ENCODE measurements around the gene THRAP3.
A peak's percentile ranks its signal among the peaks of the same experiment; 100 is the strongest.
"Not testable (repeated sequence)": the region's sequence is repeated elsewhere in the genome, so short reads cannot be mapped to it uniquely, and the experiment has no call there.

The THRAP3 gene

DNA sequence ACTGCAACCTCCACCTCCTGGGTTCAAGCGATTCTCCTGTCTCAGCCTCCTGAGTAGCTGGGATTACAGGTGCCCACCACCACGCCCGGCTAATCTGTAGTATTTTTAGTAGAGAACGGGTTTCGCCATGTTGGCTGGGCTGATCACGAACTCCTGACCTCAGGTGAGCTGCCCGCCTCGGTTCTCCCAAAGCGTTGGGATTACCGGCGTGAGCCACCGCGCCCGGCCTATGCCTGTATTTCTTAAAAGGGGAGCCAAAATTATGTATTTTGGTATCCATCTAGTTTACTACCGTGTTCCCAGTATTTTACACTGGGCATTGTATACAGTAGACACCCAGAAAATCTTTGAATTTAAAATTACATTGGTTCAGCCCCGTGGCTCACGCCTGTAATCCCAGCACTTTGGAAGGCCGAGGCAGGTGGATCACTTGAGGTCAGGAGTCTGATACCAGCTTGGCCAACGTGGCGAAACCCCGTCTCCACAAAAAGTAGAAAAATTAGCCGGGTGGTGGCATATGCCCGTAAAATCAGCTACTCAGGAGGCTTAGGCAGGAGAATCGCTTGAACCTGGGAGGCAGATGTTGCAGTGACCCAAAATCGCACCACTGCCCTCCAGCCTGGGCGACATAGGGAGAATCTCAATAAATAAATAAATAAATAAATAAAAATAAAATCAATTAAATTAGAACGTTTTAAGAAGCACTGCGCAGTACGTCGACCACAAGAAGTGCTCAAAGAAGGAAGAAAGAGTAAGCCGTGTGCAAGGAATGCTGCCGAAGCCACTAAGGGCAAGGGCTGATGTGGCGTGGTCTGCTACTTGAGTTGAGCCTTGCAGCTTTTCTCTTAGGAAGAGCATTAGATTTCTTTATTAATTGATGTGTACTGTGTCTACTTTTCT is 1.5 kb upstream of the THRAP3 start:
- H3K9me3 ChIP-seq (ENCODE audit: control extremely low read depth in 1 of 5, control insufficient read depth in 4 of 5, insufficient read depth in 2 of 5, low read depth in 1 of 5, low read length in 4 of 5): no peaks in the 10 kb centered on the region
- H3K4me3 ChIP-seq (ENCODE audit: control insufficient read depth in 1 of 7, extremely low read depth in 1 of 7, insufficient read depth in 4 of 7, low read depth in 2 of 7, low read length in 6 of 7): peak overlapping the region in 6 of 7 experiments; percentile 85 to 100 (median 92)
- peaks cover 19 to 33% (median 29%) of the 10 kb centered on the region in 4 experiments for H3K4me1 ChIP-seq (ENCODE audit: control extremely low read depth in 1 of 4, control insufficient read depth in 4 of 4, insufficient read depth in 4 of 4, low read length in 3 of 4)
- peaks cover 1 to 11% (median 6%) of the 10 kb centered on the region in 4 experiments for H3K36me3 ChIP-seq (ENCODE audit: control insufficient read depth in 4 of 4, insufficient read depth in 4 of 4, low read length in 3 of 4)
- ChIA-PET POLR2A (interaction anchor here (1.4 to 1.6 kb wide), 2 partner anchors 16 to 73 kb away, joined by 4 to 7 read pairs; partner anchors contain the start of gene TRAPPC3), CTCF (interaction anchor here (0.9 to 3.7 kb wide), 7 partner anchors 24 to 89 kb away, joined by 3 to 20 read pairs (median 9); partner anchors contain the start of gene TRAPPC3)
- no peak for DNase-seq
- no peaks in the 10 kb centered on the region for H3K27me3 ChIP-seq (replicated peaks in 2 of 5; ENCODE audit: control insufficient read depth in 4 of 5, insufficient read depth in 5 of 5, low read length in 4 of 5)
- peak overlapping the region; percentile 95 to 100 for H3K27ac ChIP-seq (ENCODE audit: insufficient read depth in 1 of 2, low read depth in 1 of 2, low read length in 2 of 2, poor library complexity in 1 of 2, severe bottlenecking in 2 of 2)
- 89% methylated on average over 26 of the region's 33 CpGs for WGBS (ENCODE audit: insufficient coverage)

DNA sequence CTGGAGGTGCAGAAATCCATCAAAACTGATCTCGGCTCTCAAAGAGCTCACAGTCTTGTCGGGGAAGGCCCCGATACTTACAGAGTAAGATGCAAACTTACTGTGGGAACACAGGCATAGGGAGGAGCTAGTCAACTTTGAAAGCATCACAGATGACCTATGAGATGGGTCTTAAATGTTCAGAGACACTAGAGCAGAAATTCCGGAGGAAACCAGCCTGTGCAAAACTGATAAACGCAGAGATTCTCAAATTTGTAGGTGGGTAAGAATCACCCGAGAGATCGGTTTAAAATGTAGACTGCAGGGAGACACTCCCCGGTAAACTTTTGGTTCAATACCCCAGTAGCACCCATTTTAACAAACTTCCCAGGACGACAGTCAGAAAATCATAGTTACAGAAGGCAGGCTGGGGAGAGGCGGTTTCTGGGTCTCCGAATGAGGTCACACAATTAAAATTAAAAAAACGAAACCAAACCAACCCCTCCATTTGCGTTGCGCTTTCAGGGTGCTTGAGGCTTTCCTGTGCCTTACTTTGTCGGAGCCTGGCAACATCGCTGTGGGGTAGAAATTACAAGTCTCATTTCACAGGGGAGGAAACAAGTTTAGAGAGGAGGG is 755 bp upstream of the THRAP3 start:
- Histone ChIP-seq H3K9me3 (ENCODE audit: control extremely low read depth in 1 of 5, control insufficient read depth in 4 of 5, insufficient read depth in 2 of 5, low read depth in 1 of 5, low read length in 4 of 5) (no peaks in the 10 kb centered on the region), H3K27ac (ENCODE audit: insufficient read depth in 1 of 2, low read depth in 1 of 2, low read length in 2 of 2, poor library complexity in 1 of 2, severe bottlenecking in 2 of 2) (peak overlapping the region; percentile 95 to 100), H3K36me3 (ENCODE audit: control insufficient read depth in 4 of 4, insufficient read depth in 4 of 4, low read length in 3 of 4) (peaks cover 3 to 14% (median 7%) of the 10 kb centered on the region in 4 experiments), H3K27me3 (replicated peaks in 2 of 5; ENCODE audit: control insufficient read depth in 4 of 5, insufficient read depth in 5 of 5, low read length in 4 of 5) (no peaks in the 10 kb centered on the region), H3K4me3 (ENCODE audit: control insufficient read depth in 1 of 7, extremely low read depth in 1 of 7, insufficient read depth in 4 of 7, low read depth in 2 of 7, low read length in 6 of 7) (peak overlapping the region; percentile 47 to 100 (median 92)), H3K4me1 (ENCODE audit: control extremely low read depth in 1 of 4, control insufficient read depth in 4 of 4, insufficient read depth in 4 of 4, low read length in 3 of 4) (peaks cover 19 to 33% (median 30%) of the 10 kb centered on the region in 4 experiments)
- DNase-seq: peak; percentile 51 to 81 (median 75)
- POLR2A ChIA-PET: interaction anchor here (1.0 to 1.6 kb wide), 5 partner anchors 15 to 74 kb away, joined by 3 to 7 read pairs (median 4); partner anchors contain the start of gene TRAPPC3
- under 1% methylated on average over 13 of the region's 16 CpGs for WGBS (ENCODE audit: insufficient coverage)
- CTCF ChIA-PET: interaction anchor here (0.5 to 3.7 kb wide), 10 partner anchors 23 to 90 kb away, joined by 3 to 20 read pairs (median 5); partner anchors contain the start of gene TRAPPC3

DNA sequence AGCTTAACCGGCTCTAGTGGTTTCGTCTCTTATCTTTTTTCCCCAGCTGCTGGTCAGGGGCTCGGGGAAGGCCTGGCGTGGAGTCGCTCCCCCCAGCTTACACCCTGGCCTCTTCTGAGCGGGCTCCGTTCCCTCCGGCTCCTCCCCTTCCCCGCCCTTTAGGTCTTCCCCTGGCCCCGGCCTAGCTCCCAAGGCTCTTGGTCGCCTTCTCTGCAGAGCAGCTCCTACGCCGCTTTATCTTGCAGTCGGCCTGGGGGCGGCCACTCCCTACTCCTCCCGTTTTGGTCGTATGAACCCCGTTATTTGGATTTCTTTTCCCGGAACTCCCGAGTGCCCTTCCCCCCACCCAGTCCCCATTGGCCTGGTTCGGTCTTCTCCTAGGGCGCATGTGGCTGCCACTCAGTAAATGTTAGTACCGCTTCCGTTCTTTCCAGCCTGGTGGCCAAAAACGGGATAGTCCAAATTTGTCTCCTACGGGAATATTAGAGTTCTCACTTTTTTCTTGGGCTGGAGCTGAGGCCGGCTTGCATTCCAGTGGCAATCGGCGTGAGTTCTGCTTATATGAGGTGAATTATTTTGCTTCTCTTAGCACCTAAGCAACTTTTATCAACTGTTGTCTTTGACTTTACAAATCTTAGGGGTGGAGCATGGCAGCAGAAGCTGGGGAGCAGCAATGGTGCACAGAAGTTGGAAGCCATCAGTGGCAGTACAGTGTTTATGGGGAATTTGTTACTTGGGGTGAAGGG is 467 bp downstream of the THRAP3 start:
- Histone ChIP-seq H3K9me3 (ENCODE audit: control extremely low read depth in 1 of 5, control insufficient read depth in 4 of 5, insufficient read depth in 2 of 5, low read depth in 1 of 5, low read length in 4 of 5) (no peaks in the 10 kb centered on the region), H3K27me3 (replicated peaks in 2 of 5; ENCODE audit: control insufficient read depth in 4 of 5, insufficient read depth in 5 of 5, low read length in 4 of 5) (no peaks in the 10 kb centered on the region), H3K4me1 (ENCODE audit: control extremely low read depth in 1 of 4, control insufficient read depth in 4 of 4, insufficient read depth in 4 of 4, low read length in 3 of 4) (peaks cover 19 to 33% (median 30%) of the 10 kb centered on the region in 4 experiments), H3K27ac (ENCODE audit: insufficient read depth in 1 of 2, low read depth in 1 of 2, low read length in 2 of 2, poor library complexity in 1 of 2, severe bottlenecking in 2 of 2) (peak overlapping the region; percentile 92 to 100), H3K4me3 (ENCODE audit: control insufficient read depth in 1 of 7, extremely low read depth in 1 of 7, insufficient read depth in 4 of 7, low read depth in 2 of 7, low read length in 6 of 7) (peak overlapping the region; percentile 88 to 100 (median 93)), H3K36me3 (ENCODE audit: control insufficient read depth in 4 of 4, insufficient read depth in 4 of 4, low read length in 3 of 4) (peaks cover 4 to 22% (median 10%) of the 10 kb centered on the region in 4 experiments)
- ChIA-PET POLR2A (interaction anchor here (0.7 to 1.6 kb wide), 8 partner anchors 14 to 75 kb away, joined by 3 to 7 read pairs (median 4); partner anchors contain the start of gene TRAPPC3), CTCF (interaction anchor here (0.7 to 3.7 kb wide), 12 partner anchors 12 to 91 kb away, joined by 3 to 20 read pairs (median 6); partner anchors contain the start of gene TRAPPC3)
- 0% methylated on average over 27 of the region's 29 CpGs for WGBS (ENCODE audit: insufficient coverage)
- no peak for DNase-seq

DNA sequence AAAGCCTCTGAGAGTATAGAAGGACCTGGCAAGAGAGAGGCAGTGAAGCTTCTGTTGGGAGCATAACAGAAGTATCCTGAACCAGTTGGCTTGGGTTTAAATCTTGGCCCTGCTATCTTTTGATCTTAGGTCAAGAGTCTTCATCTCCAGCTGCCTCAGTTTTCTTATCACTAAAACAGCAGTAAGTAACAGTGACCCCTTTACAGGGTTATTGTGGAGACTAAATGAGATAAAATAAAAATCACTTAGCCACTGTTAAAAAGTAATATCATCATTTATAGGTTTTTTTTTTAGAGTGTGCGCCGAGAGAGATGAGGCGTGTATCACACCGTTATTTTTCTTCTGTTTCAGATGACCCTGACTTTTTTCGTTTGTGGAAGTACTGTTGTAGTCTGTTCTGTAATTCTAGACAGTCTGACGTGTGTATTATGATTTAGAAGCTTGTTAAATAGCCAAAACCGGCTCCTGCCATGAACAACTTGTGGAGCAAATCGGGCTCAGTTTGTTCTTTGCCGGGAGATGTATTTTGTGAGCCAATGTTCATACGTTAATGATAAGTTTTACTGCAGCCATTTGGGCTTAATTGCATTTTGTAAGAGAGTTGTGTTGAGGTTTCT is 1.1 kb downstream of the THRAP3 start:
- WGBS (ENCODE audit: insufficient coverage): 64% methylated on average over 9 of the region's 10 CpGs

DNA sequence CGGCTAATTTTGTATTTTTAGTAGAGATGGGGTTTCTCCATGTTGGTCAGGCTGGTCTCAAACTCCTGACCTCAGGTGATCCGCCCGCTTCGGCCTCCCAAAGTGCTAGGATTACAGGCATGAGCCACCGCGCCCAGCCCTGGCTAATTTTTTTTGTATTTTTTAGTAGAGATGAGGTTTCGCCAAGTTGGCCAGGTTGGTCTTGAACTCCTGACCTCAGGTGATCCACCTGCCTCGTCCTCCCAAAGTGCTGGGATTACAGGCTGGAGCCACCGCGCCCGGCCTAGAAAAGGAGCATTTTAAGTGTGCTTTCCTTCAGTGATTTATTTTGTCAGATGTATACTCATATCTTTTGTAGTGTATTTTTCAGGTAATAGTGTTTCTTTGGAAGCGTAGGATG is 6.0 kb downstream of the THRAP3 start:
- H3K27ac ChIP-seq (ENCODE audit: insufficient read depth in 1 of 2, low read depth in 1 of 2, low read length in 2 of 2, poor library complexity in 1 of 2, severe bottlenecking in 2 of 2); H3K9me3 ChIP-seq (ENCODE audit: control extremely low read depth in 1 of 5, control insufficient read depth in 4 of 5, insufficient read depth in 2 of 5, low read depth in 1 of 5, low read length in 4 of 5); DNase-seq; CTCF ChIA-PET; H3K4me3 ChIP-seq (ENCODE audit: control insufficient read depth in 1 of 7, extremely low read depth in 1 of 7, insufficient read depth in 4 of 7, low read depth in 2 of 7, low read length in 6 of 7); POLR2A ChIA-PET; H3K27me3 ChIP-seq (replicated peaks in 2 of 5; ENCODE audit: control insufficient read depth in 4 of 5, insufficient read depth in 5 of 5, low read length in 4 of 5): not testable (repeated sequence)
- 100% methylated on average over 5 of the region's 12 CpGs for WGBS (ENCODE audit: insufficient coverage)
- H3K36me3 ChIP-seq (ENCODE audit: control insufficient read depth in 4 of 4, insufficient read depth in 4 of 4, low read length in 3 of 4): peaks cover 7 to 42% (median 24%) of the 10 kb centered on the region in 4 experiments
- H3K4me1 ChIP-seq (ENCODE audit: control extremely low read depth in 1 of 4, control insufficient read depth in 4 of 4, insufficient read depth in 4 of 4, low read length in 3 of 4): peaks cover 13 to 17% (median 15%) of the 10 kb centered on the region in 4 experiments

More for the DNA sequence above, 1.1 kb downstream of the THRAP3 start:
- no peaks in the 10 kb centered on the region for H3K9me3 ChIP-seq (ENCODE audit: control extremely low read depth in 1 of 5, control insufficient read depth in 4 of 5, insufficient read depth in 2 of 5, low read depth in 1 of 5, low read length in 4 of 5)
- POLR2A ChIA-PET: interaction anchor here (0.7 to 1.1 kb wide), 2 partner anchors 15 to 17 kb away, joined by 3 to 4 read pairs; no protein-coding TSS in a partner anchor
- CTCF ChIA-PET: interaction anchor here (0.7 to 3.7 kb wide), 11 partner anchors 11 to 342 kb away, joined by 3 to 20 read pairs (median 7); partner anchors contain the start of genes AGO1 and TRAPPC3
- H3K4me3 ChIP-seq (ENCODE audit: control insufficient read depth in 1 of 7, extremely low read depth in 1 of 7, insufficient read depth in 4 of 7, low read depth in 2 of 7, low read length in 6 of 7): peak overlapping the region; percentile 88 to 100 (median 93)
- peaks cover 4 to 23% (median 12%) of the 10 kb centered on the region in 4 experiments for H3K36me3 ChIP-seq (ENCODE audit: control insufficient read depth in 4 of 4, insufficient read depth in 4 of 4, low read length in 3 of 4)
- peak overlapping the region; percentile 92 to 100 for H3K27ac ChIP-seq (ENCODE audit: insufficient read depth in 1 of 2, low read depth in 1 of 2, low read length in 2 of 2, poor library complexity in 1 of 2, severe bottlenecking in 2 of 2)
- peaks cover 19 to 33% (median 30%) of the 10 kb centered on the region in 4 experiments for H3K4me1 ChIP-seq (ENCODE audit: control extremely low read depth in 1 of 4, control insufficient read depth in 4 of 4, insufficient read depth in 4 of 4, low read length in 3 of 4)
- no peak for DNase-seq
- H3K27me3 ChIP-seq (replicated peaks in 2 of 5; ENCODE audit: control insufficient read depth in 4 of 5, insufficient read depth in 5 of 5, low read length in 4 of 5): no peaks in the 10 kb centered on the region

DNA sequence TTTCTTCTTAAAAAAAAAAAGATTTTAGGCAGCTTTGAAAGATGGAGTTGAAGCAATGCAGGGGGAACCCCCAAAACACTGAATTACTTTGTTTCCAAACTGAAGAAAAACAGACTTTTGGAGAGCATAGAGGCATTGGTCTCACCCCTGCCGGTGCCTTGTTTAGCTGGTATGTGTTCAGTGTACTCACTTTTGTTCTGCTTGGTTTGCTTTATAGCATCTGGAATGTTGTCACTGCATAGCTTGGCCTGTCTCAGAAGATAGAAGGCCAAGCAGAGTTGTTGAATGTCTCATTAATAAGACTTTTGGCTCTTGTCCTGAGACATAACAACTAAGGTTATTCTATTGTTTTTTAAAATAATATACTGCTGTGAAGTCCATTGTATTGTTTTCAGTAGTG is 6.9 kb downstream of the THRAP3 start:
- DNase-seq: no peak
- Histone ChIP-seq H3K4me3 (ENCODE audit: control insufficient read depth in 1 of 7, extremely low read depth in 1 of 7, insufficient read depth in 4 of 7, low read depth in 2 of 7, low read length in 6 of 7) (no peak overlapping the region), H3K27ac (ENCODE audit: insufficient read depth in 1 of 2, low read depth in 1 of 2, low read length in 2 of 2, poor library complexity in 1 of 2, severe bottlenecking in 2 of 2) (peak overlapping the region in 1 of 2 experiments; percentile 22), H3K4me1 (ENCODE audit: control extremely low read depth in 1 of 4, control insufficient read depth in 4 of 4, insufficient read depth in 4 of 4, low read length in 3 of 4) (peaks cover 5 to 8% (median 6%) of the 10 kb centered on the region in 4 experiments), H3K9me3 (ENCODE audit: control extremely low read depth in 1 of 5, control insufficient read depth in 4 of 5, insufficient read depth in 2 of 5, low read depth in 1 of 5, low read length in 4 of 5) (no peaks in the 10 kb centered on the region), H3K36me3 (ENCODE audit: control insufficient read depth in 4 of 4, insufficient read depth in 4 of 4, low read length in 3 of 4) (peaks cover 7 to 43% (median 24%) of the 10 kb centered on the region in 4 experiments), H3K27me3 (replicated peaks in 2 of 5; ENCODE audit: control insufficient read depth in 4 of 5, insufficient read depth in 5 of 5, low read length in 4 of 5) (no peaks in the 10 kb centered on the region)
- WGBS (ENCODE audit: insufficient coverage): 100% methylated on average over 1 of the region's 1 CpG
- CTCF ChIA-PET: no interaction called here
- POLR2A ChIA-PET: interaction anchor here (0.6 kb wide), 1 partner anchor 23 kb away, joined by 3 read pairs; no protein-coding TSS in a partner anchor
